ENCODE results near the gene SESTD1. TPM values are rescaled to one million over a fixed set of nuclear protein-coding genes. Genes with fewer than 3 reads are reported as not detected.

SESTD1 gene
- total and polyA plus RNA-seq, 2 of the 8 experiments (the other 6 are each of a cell fraction or from before 2014, with no cell fraction given) = 5.2 to 49.6 TPM

DNA sequence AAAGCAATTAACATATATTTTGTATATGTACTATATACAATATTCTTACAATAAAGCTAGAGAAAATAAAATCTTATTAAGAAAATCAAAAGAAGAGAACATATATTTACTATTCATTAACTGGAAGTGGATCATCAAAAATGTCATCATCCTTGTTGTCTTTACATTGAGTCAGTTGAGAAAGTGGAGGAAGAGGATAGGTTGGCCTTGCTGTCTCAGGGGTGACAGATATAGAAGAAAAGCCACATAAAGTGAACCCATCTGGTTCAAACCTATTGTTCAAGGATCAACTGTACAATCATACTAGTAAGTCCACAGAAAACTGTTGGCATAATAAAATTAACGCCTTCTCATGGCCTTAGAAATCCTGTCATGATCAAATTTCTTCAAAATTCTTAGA is 26.6 kb downstream of the SESTD1 start:
- Histone ChIP-seq H3K9ac (replicated peaks in 1 of 4; ENCODE audit: extremely low read depth in 1 of 4, low read depth in 3 of 4, low read length in 3 of 4) (no peak overlapping the region), H2AFZ (ENCODE audit: low read length) (no peak overlapping the region), H3K79me2 (ENCODE audit: control insufficient read depth in 1 of 2, insufficient read depth in 2 of 2, low read length in 2 of 2) (peaks cover 0 to 45% of the 10 kb centered on the region in 2 experiments; a peak in 2 of 4 replicates), H3K23me2 (ENCODE audit: low read depth, low read length) (no peaks in the 10 kb centered on the region), H3K4me3 (ENCODE audit: extremely low read depth in 1 of 4, insufficient read depth in 2 of 4, low read depth in 3 of 4, low read length in 4 of 4) (no peak overlapping the region), H2AK5ac (ENCODE audit: low read depth, low read length) (no peak overlapping the region), H4K20me1 (replicated peaks in 1 of 2; ENCODE audit: control insufficient read depth in 1 of 2, insufficient read depth in 2 of 2, low read length in 2 of 2) (no peaks in the 10 kb centered on the region), H2BK5ac (ENCODE audit: low read depth, low read length) (no peak overlapping the region), H3K27me3 (replicated peaks in 1 of 4; ENCODE audit: control insufficient read depth in 3 of 4, extremely low read depth in 1 of 4, insufficient read depth in 3 of 4, low read length in 3 of 4) (no peaks in the 10 kb centered on the region), H3K56ac (replicated peaks; ENCODE audit: insufficient read length, low read depth, low read length) (no peak overlapping the region), H3K9me3 (ENCODE audit: insufficient read depth in 2 of 2, low read depth in 1 of 2, low read length in 1 of 2) (no peaks in the 10 kb centered on the region), H3K4me2 (ENCODE audit: insufficient read depth in 1 of 2, low read depth in 2 of 2, low read length in 2 of 2) (no peak overlapping the region), H4K91ac (replicated peaks; ENCODE audit: insufficient read length, low read length) (no peak overlapping the region), H2BK120ac (replicated peaks; ENCODE audit: low read depth, low read length) (no peak overlapping the region), H2BK12ac (ENCODE audit: low read depth, low read length) (no peak overlapping the region), H3K14ac (ENCODE audit: insufficient read length) (no peak overlapping the region), H2BK20ac (ENCODE audit: low read length) (no peak overlapping the region), H3K36me3 (ENCODE audit: control insufficient read depth in 2 of 4, insufficient read depth in 4 of 4, low read length in 3 of 4) (no peaks in the 10 kb centered on the region), H3K18ac (ENCODE audit: extremely low read depth, low read length) (no peak overlapping the region), H3K79me1 (ENCODE audit: low read depth, low read length) (no peaks in the 10 kb centered on the region), H3K4me1 (replicated peaks in 1 of 4; ENCODE audit: control insufficient read depth in 3 of 4, insufficient read depth in 4 of 4, low read length in 3 of 4) (peaks cover 0 to 5% (median 2%) of the 10 kb centered on the region in 4 experiments; a peak in 2 of 7 replicates), H3K23ac (ENCODE audit: insufficient read length) (no peak overlapping the region), H2BK15ac (ENCODE audit: low read length) (no peak overlapping the region), H4K8ac (ENCODE audit: extremely low read depth, insufficient read depth, low read length) (no peak overlapping the region), H3K27ac (ENCODE audit: low read depth, low read length) (no peak overlapping the region), H3K4ac (replicated peaks; ENCODE audit: insufficient read length, low read depth, low read length) (no peak overlapping the region), H4K5ac (ENCODE audit: insufficient read length, low read depth, low read length) (no peak overlapping the region)
- DNase-seq (ENCODE audit: low read depth in 1 of 2, low spot score in 2 of 2) (no peak), FAIRE-seq (no peak)
- POLR2A ChIA-PET (ENCODE audit: partially characterized antibody) = no interaction called here
- CTCF ChIA-PET (ENCODE audit: partially characterized antibody) = interaction anchor here (1.0 kb wide), 1 partner anchor 108 kb away, joined by 3 read pairs; no protein-coding TSS in a partner anchor
- TF ChIP-seq SP4 (IDR thresholded peaks at IDR 0.05; ENCODE audit: low read length) = no peak
- TF ChIP-seq POLR2AphosphoS5 (IDR thresholded peaks at IDR 0.05; ENCODE audit: low read depth, low read length) = no peak
- no peak for TF ChIP-seq ATF2 (IDR thresholded peaks at IDR 0.05; ENCODE audit: low read length)
- TF ChIP-seq SIN3A (conservative IDR thresholded peaks at IDR 0.05 in 1 of 2, IDR thresholded peaks at IDR 0.05 in 1 of 2; ENCODE audit: low read depth in 1 of 2, low read length in 2 of 2) = no peak
- no peak for TF ChIP-seq KDM1A (IDR thresholded peaks at IDR 0.05; ENCODE audit: borderline replicate concordance, low read length)
- TF ChIP-seq POU5F1 (IDR thresholded peaks at IDR 0.05; ENCODE audit: low read depth, low read length) = no peak
- no peak for TF ChIP-seq JUN (IDR thresholded peaks at IDR 0.05; ENCODE audit: low read depth, low read length)
- no peak for TF ChIP-seq CHD2 (IDR thresholded peaks at IDR 0.05; ENCODE audit: low read length)
- WGBS, 2 experiments (ENCODE audit: extremely low coverage in 1 of 2, insufficient coverage in 1 of 2, insufficient read length in 1 of 2, insufficient replicate concordance in 2 of 2, low coverage in 1 of 2, low lambda C conversion rate in 2 of 2, missing lambda C conversion rate in 1 of 2) = 96% methylated on average over 1 of the region's 1 CpG; no CpG with 5 or more reads in 1 of the 2 experiments
